Transverse colon (tissue), 4 donors: Measurements from ENCODE around the gene MYH10. TPM values are rescaled to one million over a fixed set of nuclear protein-coding genes. Genes with fewer than 3 reads are reported as not detected.

ENCODE experiments used
- DNase-seq: peaks from one replicate; pipeline ENCODE4 v3.0.0-alpha.2; 2019
- H3K27ac ChIP-seq, 4 donors: fragments of 200-600 bp; sonication (generic); 2 replicates each; pipeline ENCODE4 v1.5.1; 2016 to 2018; ENCODE audit warnings: inconsistent platforms in 4 of 4
- H3K27me3 ChIP-seq: fragments of 200-600 bp; sonication (generic); 2 replicates; pipeline ENCODE4 v1.5.1; 2017; ENCODE audit warnings: inconsistent platforms
- H3K36me3 ChIP-seq, 4 donors: fragments of 200-600 bp; sonication (generic); 2 replicates each; pipeline ENCODE4 v1.5.1; 2017 to 2019; ENCODE audit warnings: inconsistent platforms in 4 of 4
- H3K4me1 ChIP-seq, 4 donors: fragments of 200-600 bp; sonication (generic); 2 replicates each; pipeline ENCODE4 v1.5.1; 2017 to 2020; ENCODE audit warnings: inconsistent platforms in 4 of 4
- H3K4me3 ChIP-seq, 4 donors: fragments of 200-600 bp; sonication (generic); 1 replicate in 1 of 4; 2 replicates in 3 of 4; pipeline versions ENCODE4 v1.5.1 to v1.6.1; 2017 to 2019; ENCODE audit warnings: inconsistent platforms in 4 of 4
- H3K9me3 ChIP-seq, 2 donors: fragments of 200-600 bp; sonication (generic); 2 replicates each; pipeline ENCODE4 v1.5.1; 2017 to 2019; ENCODE audit warnings: inconsistent platforms in 2 of 2
- EP300 ChIP-seq: sonication (generic); formaldehyde crosslinking; IDR thresholded peaks from one replicate; pipeline ENCODE4 v1.6.1; 2017; ENCODE audit warnings: antibody characterized with exemption, low read depth
- POLR2A ChIP-seq: fragments of 450-650 bp; IDR thresholded peaks from one replicate; pipeline ENCODE4 v1.6.1; 2016; ENCODE audit warnings: antibody characterized with exemption, mild to moderate bottlenecking, moderate library complexity
- POLR2AphosphoS5 ChIP-seq, 3 donors: sonication (generic); formaldehyde crosslinking; IDR thresholded peaks; one replicate each; pipeline ENCODE4 v1.6.1; 2016; ENCODE audit warnings: antibody characterized with exemption in 3 of 3
- WGBS, 2 donors: methylation state at CpG; one replicate each; pipeline ENCODE4 v1.1.5; 2018; ENCODE audit warnings: low coverage in 1 of 2; 5-methylcytosine and 5-hydroxymethylcytosine counted together
- in situ Hi-C, 4 donors: fragments of 200-750 bp; cut with MboI; loops; one replicate each; pipeline versions ENCODE4 v1.15.0 to v1.15.1; 2017; ENCODE audit warnings: low sequenced_read_pairs in 3 of 4, low pct_ligation_motif_present in 1 of 4, low pct_unique_long_range_greater_than_20kb in 1 of 4
- intact Hi-C: fragments of 100-400 bp; cut with DNase I; formaldehyde crosslinking; loops from one replicate; pipeline ENCODE4 v1.15.1; 2023; ENCODE audit warnings: low total_unique reads
- total RNA-seq, 4 donors: library from RNA; depleted of rRNA; stranded (reverse); fragments of >200 nt; gene quantifications; one replicate each; pipeline ENCODE4 v1.1.0, GENCODE V29; 2016
- TF ChIP-seq, protein P1 (sequence below), 5 experiments: fragments of 200-600 bp in 3 of 5; fragments of 450-650 bp in 2 of 5; sonication (generic) in 3 of 5; IDR thresholded peaks; 1 replicate in 2 of 5; 2 replicates in 3 of 5; pipeline ENCODE4 v1.5.1; 2016 to 2017; ENCODE audit warnings: antibody characterized with exemption in 5 of 5, inconsistent platforms in 3 of 5, mild to moderate bottlenecking in 2 of 5, moderate library complexity in 1 of 5

Gene MYH10
- total RNA-seq, 4 donors from 2014 or later = 3.7 to 71.2 (median 8.3) TPM

DNA sequence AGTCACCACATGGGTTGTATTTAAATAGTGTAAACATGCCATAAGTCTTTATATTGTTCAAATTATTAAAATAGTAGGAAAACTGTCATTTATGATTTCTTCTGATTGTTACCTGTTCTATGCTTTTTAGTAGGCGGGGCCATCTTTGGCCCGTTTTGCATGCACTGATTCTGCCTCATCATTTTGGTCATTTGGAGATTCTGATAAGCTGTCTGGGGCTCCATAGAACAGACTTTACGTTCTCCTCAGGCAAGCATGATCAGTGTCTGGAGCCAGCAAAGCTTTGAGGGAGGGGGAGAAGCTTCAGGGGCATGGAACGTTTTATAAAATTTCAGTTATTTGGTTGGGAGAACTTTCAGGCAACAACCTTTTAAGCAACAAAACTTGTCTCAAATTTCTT, 186.0 kb downstream of the MYH10 start:
- Histone ChIP-seq H3K27me3 (no peaks in the 10 kb centered on the region), H3K9me3 (no peaks in the 10 kb centered on the region), H3K36me3 (peaks cover 0 to 52% (median 21%) of the 10 kb centered on the region in 4 donors), H3K4me3 (no peak overlapping the region), H3K27ac (no peak overlapping the region), H3K4me1 (peaks cover 0 to 12% (median 2%) of the 10 kb centered on the region in 4 donors)
- 80 to 85% methylated on average over 4 of the region's 4 CpGs for WGBS, 2 donors
- intact Hi-C loops = no loop called here
- in situ Hi-C loops = no loop called here
- no peak for DNase-seq
- TF ChIP-seq POLR2A (no peak), EP300 (no peak), POLR2AphosphoS5 (IDR thresholded peaks at IDR 0.05) (no peak)
- TF ChIP-seq, protein P1, sequence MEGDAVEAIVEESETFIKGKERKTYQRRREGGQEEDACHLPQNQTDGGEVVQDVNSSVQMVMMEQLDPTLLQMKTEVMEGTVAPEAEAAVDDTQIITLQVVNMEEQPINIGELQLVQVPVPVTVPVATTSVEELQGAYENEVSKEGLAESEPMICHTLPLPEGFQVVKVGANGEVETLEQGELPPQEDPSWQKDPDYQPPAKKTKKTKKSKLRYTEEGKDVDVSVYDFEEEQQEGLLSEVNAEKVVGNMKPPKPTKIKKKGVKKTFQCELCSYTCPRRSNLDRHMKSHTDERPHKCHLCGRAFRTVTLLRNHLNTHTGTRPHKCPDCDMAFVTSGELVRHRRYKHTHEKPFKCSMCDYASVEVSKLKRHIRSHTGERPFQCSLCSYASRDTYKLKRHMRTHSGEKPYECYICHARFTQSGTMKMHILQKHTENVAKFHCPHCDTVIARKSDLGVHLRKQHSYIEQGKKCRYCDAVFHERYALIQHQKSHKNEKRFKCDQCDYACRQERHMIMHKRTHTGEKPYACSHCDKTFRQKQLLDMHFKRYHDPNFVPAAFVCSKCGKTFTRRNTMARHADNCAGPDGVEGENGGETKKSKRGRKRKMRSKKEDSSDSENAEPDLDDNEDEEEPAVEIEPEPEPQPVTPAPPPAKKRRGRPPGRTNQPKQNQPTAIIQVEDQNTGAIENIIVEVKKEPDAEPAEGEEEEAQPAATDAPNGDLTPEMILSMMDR (IDR thresholded peaks at IDR 0.05) = no peak

DNA sequence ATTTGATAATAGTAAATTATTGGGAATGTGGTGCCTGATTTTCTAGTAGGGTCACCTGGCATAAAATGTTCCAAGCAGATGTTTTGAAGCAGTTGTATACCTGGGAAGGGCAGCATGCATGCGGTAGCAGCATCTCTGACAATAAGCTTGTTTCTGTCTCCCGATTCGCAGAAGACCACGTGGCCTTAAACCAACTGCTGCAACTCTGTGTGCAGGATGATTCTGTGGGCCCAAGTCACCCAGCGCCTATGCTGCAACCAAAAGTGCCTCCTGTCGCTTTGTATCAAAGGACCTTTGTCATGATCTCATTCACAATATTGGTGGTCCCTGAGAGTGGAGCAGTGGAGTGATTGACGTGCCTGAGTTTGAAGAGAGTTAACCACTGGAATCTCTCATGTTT, 186.8 kb downstream of the MYH10 start:
- peaks cover 0 to 12% (median 2%) of the 10 kb centered on the region in 4 donors for H3K4me1 ChIP-seq
- no peak overlapping the region for H3K27ac ChIP-seq
- WGBS, 2 donors = 93% methylated on average over 7 of the region's 7 CpGs; no CpG with 5 or more reads in 1 of the 2 donors
- no peak for DNase-seq
- no peaks in the 10 kb centered on the region for H3K27me3 ChIP-seq
- TF ChIP-seq EP300 (no peak), POLR2AphosphoS5 (IDR thresholded peaks at IDR 0.05) (no peak), POLR2A (no peak)
- TF ChIP-seq, protein P1 (IDR thresholded peaks at IDR 0.05) = no peak
- H3K9me3 ChIP-seq = no peaks in the 10 kb centered on the region
- in situ Hi-C loops = no loop called here
- H3K36me3 ChIP-seq = peaks cover 0 to 45% (median 17%) of the 10 kb centered on the region in 4 donors
- intact Hi-C loops = no loop called here
- no peak overlapping the region for H3K4me3 ChIP-seq

DNA sequence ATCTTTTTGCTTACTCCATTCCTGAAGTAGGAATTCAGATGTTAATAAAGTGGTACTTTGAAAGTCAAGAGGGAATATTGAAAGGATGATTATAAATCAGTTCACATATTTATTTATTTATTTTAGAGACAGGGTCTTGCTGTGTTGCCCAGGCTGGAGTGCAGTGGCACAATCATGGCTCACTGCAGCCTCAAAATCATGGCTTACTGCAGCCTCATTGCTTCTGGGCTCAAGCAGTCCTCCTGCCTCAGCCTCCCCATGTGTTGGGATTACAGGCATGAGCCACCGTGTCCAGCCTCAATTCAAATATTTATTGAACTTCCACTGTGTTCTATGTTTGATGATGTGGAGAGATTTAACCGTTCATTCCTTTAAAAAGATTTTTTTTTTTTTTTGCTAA, 188.2 kb downstream of the MYH10 start:
- no peak overlapping the region for H3K27ac ChIP-seq
- peaks cover 6 to 25% (median 12%) of the 10 kb centered on the region in 4 donors for H3K4me1 ChIP-seq
- in situ Hi-C loops (no loop called here), intact Hi-C loops (no loop called here)
- H3K4me3 ChIP-seq = no peak overlapping the region
- H3K9me3 ChIP-seq = no peaks in the 10 kb centered on the region
- WGBS, 2 donors = 93 to 95% methylated on average over 2 of the region's 2 CpGs
- no peak for TF ChIP-seq POLR2AphosphoS5 (IDR thresholded peaks at IDR 0.05)
- TF ChIP-seq, protein P1 (IDR thresholded peaks at IDR 0.05) = no peak
- no peak for TF ChIP-seq EP300
- TF ChIP-seq POLR2A = no peak
- DNase-seq = no peak
- peaks cover 0 to 30% (median 11%) of the 10 kb centered on the region in 4 donors for H3K36me3 ChIP-seq
- H3K27me3 ChIP-seq = no peaks in the 10 kb centered on the region

DNA sequence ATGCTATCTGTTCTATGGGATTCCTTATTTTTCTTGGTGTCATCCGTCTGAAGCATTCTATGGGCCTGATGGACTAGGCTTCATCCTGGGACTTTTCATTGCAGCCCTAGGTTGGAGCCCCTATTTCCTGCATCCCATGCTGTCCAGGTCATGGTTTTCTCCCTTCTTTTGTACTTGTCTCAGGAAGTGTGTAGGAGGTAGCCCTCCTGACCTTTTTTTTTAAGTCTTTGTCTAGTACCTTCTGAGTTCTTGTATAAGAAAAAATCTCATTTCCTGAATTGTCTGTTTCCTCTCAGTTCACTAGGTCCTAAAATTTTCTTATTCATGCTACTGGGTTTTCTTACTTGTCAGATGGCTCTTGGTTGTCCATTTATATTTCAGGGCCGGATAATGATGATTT, 188.8 kb downstream of the MYH10 start:
- in situ Hi-C loops = no loop called here
- WGBS, 2 donors = 92 to 100% methylated on average over 2 of the region's 2 CpGs
- TF ChIP-seq, protein P1 (IDR thresholded peaks at IDR 0.05) = no peak
- TF ChIP-seq POLR2AphosphoS5 (IDR thresholded peaks at IDR 0.05) (no peak), EP300 (no peak), POLR2A (no peak)
- Histone ChIP-seq H3K4me3 (no peak overlapping the region), H3K9me3 (no peaks in the 10 kb centered on the region), H3K27ac (no peak overlapping the region), H3K4me1 (peaks cover 11 to 31% (median 17%) of the 10 kb centered on the region in 4 donors), H3K27me3 (no peaks in the 10 kb centered on the region), H3K36me3 (peaks cover 0 to 24% (median 8%) of the 10 kb centered on the region in 4 donors)
- intact Hi-C loops = no loop called here
- DNase-seq = no peak
